CD14-positive monocyte (primary cell): ENCODE results near the gene BCL2L1. TPM values are rescaled to one million over a fixed set of nuclear protein-coding genes. Genes with fewer than 3 reads are reported as not detected.

ENCODE experiments used
- DNase-seq, 3 donors: peaks; one replicate each; pipeline ENCODE4 v3.0.0-alpha.2; 2011 to 2022
- H2AFZ ChIP-seq: 2 replicates; pipeline ENCODE4 v1.6.0; 2012; ENCODE audit warnings: mild to moderate bottlenecking, low read depth, low read length, inconsistent platforms; ENCODE audit not compliant: insufficient read depth, poor library complexity, severe bottlenecking
- H3K27ac ChIP-seq, 2 donors: 1 replicate in 1 of 2; 2 replicates in 1 of 2; pipeline ENCODE4 v1.5.1; 2012 to 2013; ENCODE audit warnings: low read length in 2 of 2, control low read depth in 1 of 2, inconsistent platforms in 1 of 2, low read depth in 1 of 2, mild to moderate bottlenecking in 1 of 2
- H3K27me3 ChIP-seq, 2 donors: one replicate each; pipeline versions ENCODE4 v1.6.0 to v1.6.1; 2011 to 2013; ENCODE audit warnings: low read length in 2 of 2; ENCODE audit not compliant: control insufficient read depth in 2 of 2, insufficient read depth in 2 of 2
- H3K36me3 ChIP-seq, 2 donors: replicated peaks in 1 of 2; 1 replicate in 1 of 2; 2 replicates in 1 of 2; pipeline versions ENCODE4 v1.5.1 to v1.6.1; 2012 to 2013; ENCODE audit warnings: low read length in 2 of 2, control low read depth in 1 of 2, inconsistent platforms in 1 of 2, mild to moderate bottlenecking in 1 of 2; ENCODE audit not compliant: insufficient read depth in 2 of 2, control insufficient read depth in 1 of 2
- H3K4me1 ChIP-seq, 2 donors: 1 replicate in 1 of 2; 2 replicates in 1 of 2; pipeline versions ENCODE4 v1.5.1 to v1.6.1; 2012 to 2013; ENCODE audit warnings: low read length in 2 of 2, control low read depth in 1 of 2, inconsistent platforms in 1 of 2, mild to moderate bottlenecking in 1 of 2, moderate library complexity in 1 of 2; ENCODE audit not compliant: insufficient read depth in 2 of 2, control insufficient read depth in 1 of 2
- H3K4me2 ChIP-seq: replicated peaks from 2 replicates; pipeline ENCODE3; 2012; ENCODE audit warnings: low read length, moderate library complexity, mild to moderate bottlenecking; ENCODE audit not compliant: poor library complexity, severe bottlenecking; ENCODE audit errors: extremely low read depth
- H3K4me3 ChIP-seq, 3 experiments: fragments of 200-600 bp in 1 of 3; sonication (generic) in 1 of 3; replicated peaks in 1 of 3; 1 replicate in 2 of 3; 2 replicates in 1 of 3; pipeline ENCODE4 v1.5.1; 2011 to 2013; ENCODE audit warnings: low read length in 3 of 3, mild to moderate bottlenecking in 3 of 3, control low read depth in 2 of 3, low read depth in 2 of 3, inconsistent platforms in 1 of 3, moderate library complexity in 1 of 3
- H3K79me2 ChIP-seq: 2 replicates; pipeline ENCODE4 v1.6.0; 2012; ENCODE audit warnings: mild to moderate bottlenecking, control low read depth, inconsistent platforms, low read length, moderate library complexity; ENCODE audit not compliant: insufficient read depth
- H3K9ac ChIP-seq: 2 replicates; pipeline ENCODE4 v1.6.0; 2017; ENCODE audit warnings: low read length, mild to moderate bottlenecking; ENCODE audit not compliant: insufficient read depth, poor library complexity, severe bottlenecking
- H3K9me3 ChIP-seq, 2 donors: replicated peaks in 1 of 2; 1 replicate in 1 of 2; 2 replicates in 1 of 2; pipeline versions ENCODE4 v1.5.1 to v1.6.1; 2012 to 2013; ENCODE audit warnings: low read length in 2 of 2, control low read depth in 1 of 2; ENCODE audit not compliant: control insufficient read depth in 1 of 2, insufficient read depth in 1 of 2
- H4K20me1 ChIP-seq: 2 replicates; pipeline ENCODE4 v1.6.0; 2012; ENCODE audit warnings: mild to moderate bottlenecking, low read length, control low read depth, moderate library complexity; ENCODE audit not compliant: insufficient read depth
- H3K27ac Mint-ChIP-seq, 7 donors: one replicate each; pipeline ENCODE4 v1.8.0; 2020; ENCODE audit warnings: mild to moderate bottlenecking in 7 of 7, mixed read lengths in 7 of 7, moderate library complexity in 6 of 7, inconsistent platforms in 2 of 7
- H3K27me3 Mint-ChIP-seq, 3 donors: one replicate each; pipeline ENCODE4 v1.8.0; 2021 to 2022; ENCODE audit warnings: low read depth in 3 of 3, mild to moderate bottlenecking in 3 of 3, mixed read lengths in 3 of 3, moderate library complexity in 3 of 3, inconsistent platforms in 1 of 3
- H3K36me3 Mint-ChIP-seq, 2 donors: one replicate each; pipeline ENCODE4 v1.8.0; 2020; ENCODE audit warnings: mixed read lengths in 2 of 2, inconsistent platforms in 1 of 2, mild to moderate bottlenecking in 1 of 2
- H3K4me1 Mint-ChIP-seq: one replicate; pipeline ENCODE4 v1.8.0; 2020; ENCODE audit warnings: mild to moderate bottlenecking, mixed read lengths
- H3K4me3 Mint-ChIP-seq, 2 donors: one replicate each; pipeline ENCODE4 v1.8.0; 2020; ENCODE audit warnings: mild to moderate bottlenecking in 2 of 2, mixed read lengths in 2 of 2, moderate library complexity in 1 of 2
- H3K9me3 Mint-ChIP-seq, 7 donors: one replicate each; pipeline ENCODE4 v1.8.0; 2020 to 2022; ENCODE audit warnings: mixed read lengths in 7 of 7, mild to moderate bottlenecking in 6 of 7, moderate library complexity in 6 of 7, inconsistent platforms in 2 of 7
- CTCF ChIP-seq: fragments of 200-600 bp; IDR thresholded peaks from one replicate; pipeline ENCODE4 v1.8.0; 2022; ENCODE audit warnings: antibody characterized with exemption, mild to moderate bottlenecking
- WGBS: methylation state at CpG from one replicate; pipeline ENCODE4 v1.1.5; 2013; ENCODE audit warnings: missing lambda C conversion rate; ENCODE audit not compliant: insufficient coverage; 5-methylcytosine and 5-hydroxymethylcytosine counted together
- intact Hi-C, 2 donors: fragments of 100-400 bp; cut with micrococcal nuclease; formaldehyde crosslinking; loops; one replicate each; pipeline versions ENCODE4 v1.15.0 to v1.15.1; 2023
- polyA plus RNA-seq, 3 donors: library from polyadenylated mRNA; depleted of rRNA in 1 of 3; unstranded in 2 of 3; stranded (reverse) in 1 of 3; fragments of 300-500 nt in 2 of 3; fragments of >200 nt in 1 of 3; fragmentation: Illumina TruSeq in 2 of 3; gene quantifications; 1 replicate in 2 of 3; 2 replicates in 1 of 3; pipeline ENCODE4 v1.2.3, GENCODE V29; 2012 to 2021

BCL2L1 gene
- polyA plus RNA-seq, 3 donors, result 12.4 to 16.8 (median 14.3) TPM

GRCh38 chr20:31758521-31758920 lies 35.9 kb upstream of the BCL2L1 start:
- intact Hi-C loops, result no loop called here
- H3K4me1 Mint-ChIP-seq, result no peaks in the 10 kb centered on the region
- Histone ChIP-seq H3K27me3 (no peaks in the 10 kb centered on the region), H4K20me1 (no peaks in the 10 kb centered on the region), H3K79me2 (peaks cover 94% of the 10 kb centered on the region), H3K9ac (no peak overlapping the region), H3K9me3 (no peaks in the 10 kb centered on the region), H2AFZ (no peak overlapping the region), H3K36me3 (peaks cover 46 to 75% of the 10 kb centered on the region in 2 donors), H3K4me1 (no peaks in the 10 kb centered on the region), H3K27ac (no peak overlapping the region), H3K4me2 (no peak overlapping the region), H3K4me3 (no peak overlapping the region)
- H3K36me3 Mint-ChIP-seq, result peaks cover 36 to 74% of the 10 kb centered on the region in 2 donors
- H3K27ac Mint-ChIP-seq, result peak overlapping the region in 5 of 7 donors; percentile 12 to 58 (median 27)
- TF ChIP-seq CTCF, result no peak
- H3K27me3 Mint-ChIP-seq, result peaks cover 0 to 2% (median 0%) of the 10 kb centered on the region in 3 donors
- no peaks in the 10 kb centered on the region for H3K9me3 Mint-ChIP-seq
- DNase-seq, result no peak
- no peak overlapping the region for H3K4me3 Mint-ChIP-seq
- WGBS, result 100% methylated on average over 1 of the region's 4 CpGs

- Histone ChIP-seq H3K36me3 (peaks cover 50 to 81% of the 10 kb centered on the region in 2 donors), H3K4me1 (no peaks in the 10 kb centered on the region), H3K4me3 (no peak overlapping the region), H3K27ac (no peak overlapping the region), H2AFZ (no peak overlapping the region), H3K9ac (no peak overlapping the region), H3K9me3 (no peaks in the 10 kb centered on the region), H4K20me1 (no peaks in the 10 kb centered on the region), H3K79me2 (peaks cover 95% of the 10 kb centered on the region), H3K4me2 (no peak overlapping the region), H3K27me3 (no peaks in the 10 kb centered on the region)
- Mint-ChIP-seq H3K4me1 (no peaks in the 10 kb centered on the region), H3K27me3 (peaks cover 0 to 2% (median 0%) of the 10 kb centered on the region in 3 donors), H3K4me3 (no peak overlapping the region), H3K9me3 (no peaks in the 10 kb centered on the region), H3K27ac (no peak overlapping the region), H3K36me3 (peaks cover 35 to 75% of the 10 kb centered on the region in 2 donors)
- no peak for DNase-seq
- intact Hi-C loops, result no loop called here
- WGBS, result no CpG with 5 or more reads among the region's 3 CpGs
- TF ChIP-seq CTCF, result no peak
These were observed 34.6 kb upstream of the BCL2L1 start for GRCh38 chr20:31757254-31757653.
